NCI-H748 (cell line): Measurements from ENCODE around the gene HAO2.
"Not testable (repeated sequence)": the region's sequence is repeated elsewhere in the genome, so short reads cannot be mapped to it uniquely, and the experiment has no call there.

Source experiments
- DNase-seq: peaks from one replicate; lab custom pipeline; 2025; ENCODE audit not compliant: unreplicated experiment; lab: John Stamatoyannopoulos, UW

Gene HAO2

GRCh38 chr1:119368554-119368953 is at the start of gene HAO2:
HAO2 (plus strand) TSS chr1:119368785; CDS start chr1:119381086, 12,301 bp downstream.
- no peak for DNase-seq

- no peak for DNase-seq
Observed at GRCh38 chr1:119320100-119320499, 48.5 kb upstream of the HAO2 start.

GRCh38 chr1:119321666-119322419 is 46.7 kb upstream of the HAO2 start:
- DNase-seq, result no peak

- DNase-seq, result no peak
Observed at GRCh38 chr1:119323216-119323982, 45.2 kb upstream of the HAO2 start.

GRCh38 chr1:119324198-119324597 is 44.4 kb upstream of the HAO2 start:
- DNase-seq, result no peak

DNA sequence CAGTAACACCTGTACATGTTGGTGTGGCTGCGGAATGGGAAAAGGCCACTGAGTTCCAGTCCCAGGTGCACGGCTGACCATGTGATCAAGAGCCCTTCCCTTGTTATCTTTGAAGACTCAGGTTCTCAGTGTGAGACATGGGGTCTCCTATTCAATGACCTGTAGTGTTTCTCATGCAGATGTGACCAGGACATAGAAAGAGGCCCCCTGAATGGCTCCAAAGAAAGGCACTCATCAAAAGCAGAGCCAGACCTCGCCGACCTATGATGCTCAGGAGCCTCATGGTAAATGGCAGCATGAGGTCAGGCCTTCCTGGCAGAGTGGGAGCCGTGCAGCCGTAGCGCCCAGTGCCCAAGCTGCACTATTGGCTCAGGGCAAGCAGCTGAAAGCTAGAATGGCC is 42.3 kb upstream of the HAO2 start:
- no peak for DNase-seq

DNA sequence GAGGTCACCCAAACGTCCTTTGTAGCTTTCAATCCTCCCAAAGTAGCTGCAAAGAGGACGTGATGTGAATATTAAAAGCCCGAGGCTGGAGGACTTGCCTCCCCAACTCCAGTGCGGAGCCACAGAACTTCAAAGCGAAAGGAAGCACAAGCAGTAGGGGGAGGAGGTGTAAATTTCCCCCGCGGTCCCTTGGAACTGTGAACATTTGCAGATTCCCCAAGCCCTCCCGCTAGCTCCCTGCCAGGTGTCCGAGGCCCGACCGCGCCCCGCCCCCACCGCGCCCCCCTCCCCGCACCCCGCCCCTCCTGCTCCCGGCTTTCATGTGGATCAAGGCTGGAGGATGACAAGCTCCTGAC is 41.5 kb upstream of the HAO2 start:
- no peak for DNase-seq

- DNase-seq, result peak; percentile 73
Observed at GRCh38 chr1:119327450-119328155, 41.0 kb upstream of the HAO2 start.

- DNase-seq, result no peak
Observed at GRCh38 chr1:119329541-119330461, 38.8 kb upstream of the HAO2 start.

DNA sequence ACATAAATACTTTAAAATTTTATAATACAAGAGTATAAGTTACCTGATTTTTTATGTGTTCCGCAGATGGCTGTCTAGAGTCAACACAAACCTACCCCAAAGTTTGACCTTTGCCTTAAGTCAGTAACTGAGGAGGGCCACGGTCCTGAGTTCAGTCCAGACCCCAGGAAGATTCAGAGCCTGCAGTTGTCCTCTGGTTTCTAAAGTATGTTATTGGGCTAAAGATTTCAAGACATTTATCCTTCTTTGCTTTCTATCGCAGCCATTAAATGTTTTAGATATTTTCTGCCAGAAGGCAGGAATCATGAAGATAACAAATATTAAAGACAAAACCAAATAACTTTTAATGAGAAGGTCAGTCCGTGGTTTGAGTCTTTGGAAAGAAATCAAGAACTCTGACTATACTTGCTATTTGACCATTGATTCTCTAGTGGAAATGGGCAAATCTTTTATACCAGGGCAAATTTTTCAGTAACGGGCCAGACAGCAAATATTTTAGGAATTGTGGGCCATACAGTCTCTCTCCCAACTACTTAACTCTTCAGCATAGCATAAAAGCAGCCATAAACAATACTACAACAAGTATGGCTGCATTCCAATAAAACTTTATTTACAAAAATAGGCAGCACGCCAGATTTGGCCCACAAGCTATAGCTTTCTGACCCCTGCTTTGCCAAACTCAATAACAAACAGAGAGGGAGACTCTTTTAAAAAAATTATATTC is 38.0 kb upstream of the HAO2 start:
- no peak for DNase-seq

GRCh38 chr1:119331190-119331515 is 37.4 kb upstream of the HAO2 start:
- no peak for DNase-seq

- DNase-seq, result no peak
Observed at GRCh38 chr1:119331915-119332314, 36.7 kb upstream of the HAO2 start.

GRCh38 chr1:119332622-119333021 is 36.0 kb upstream of the HAO2 start:
- no peak for DNase-seq

DNA sequence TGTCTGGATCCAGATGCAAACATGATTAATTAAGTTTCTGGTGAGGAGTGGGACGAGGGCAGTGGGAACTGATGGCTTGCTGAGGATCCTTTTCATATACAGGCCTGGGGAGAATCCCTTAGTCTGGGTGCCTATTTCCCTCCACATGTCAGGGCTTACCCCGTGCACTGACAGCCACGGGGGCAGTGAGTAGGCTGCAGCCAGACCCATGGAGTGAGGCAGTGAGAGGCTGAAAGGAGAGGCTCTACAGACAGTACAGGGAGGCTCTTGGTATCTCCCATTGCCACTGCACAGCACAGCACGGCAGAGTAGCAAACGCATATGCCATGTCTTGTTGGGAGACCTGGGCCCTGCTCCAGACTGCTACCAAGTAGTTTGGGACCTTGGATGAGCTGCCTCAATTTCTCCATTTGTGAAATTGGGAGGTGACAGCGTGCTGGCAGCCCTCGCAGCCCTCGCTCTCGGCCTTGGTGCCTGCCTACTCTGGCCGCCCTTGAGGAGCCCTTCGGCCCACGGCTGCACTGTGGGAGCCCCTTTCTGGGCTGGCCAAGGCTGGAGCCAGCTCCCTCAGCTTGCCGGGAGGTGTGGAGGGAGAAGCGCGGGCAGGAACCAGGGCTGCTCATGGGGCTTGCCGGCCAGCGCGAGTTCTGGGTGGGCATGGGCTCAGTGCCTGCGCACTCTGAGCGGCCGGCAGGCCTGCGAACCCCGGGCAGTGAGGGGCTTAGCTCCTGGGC is 35.3 kb upstream of the HAO2 start:
- no peak for DNase-seq

- not testable (repeated sequence) for DNase-seq
Observed at GRCh38 chr1:119333897-119334250, 34.7 kb upstream of the HAO2 start.

DNA sequence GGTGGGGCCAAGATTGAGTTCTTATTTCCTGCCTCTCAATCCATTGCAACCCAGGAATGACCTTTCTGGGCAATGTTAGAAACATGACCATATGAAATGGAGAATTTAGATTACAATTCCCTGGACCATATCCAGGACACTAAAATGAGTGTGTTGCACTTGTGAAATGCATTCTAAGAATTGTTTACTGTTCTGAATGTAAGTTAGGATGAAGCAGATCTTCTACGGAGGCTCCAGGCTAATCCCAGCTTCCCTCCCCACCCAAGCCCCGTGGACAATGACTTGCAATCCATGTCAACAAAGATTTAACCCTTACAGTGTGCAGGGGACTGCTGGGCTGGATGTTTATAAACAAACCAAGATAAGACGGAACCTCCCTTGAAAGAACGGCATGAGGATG is 31.7 kb upstream of the HAO2 start:
- no peak for DNase-seq

- DNase-seq, result no peak
Observed at GRCh38 chr1:119338004-119338403, 30.6 kb upstream of the HAO2 start.

DNA sequence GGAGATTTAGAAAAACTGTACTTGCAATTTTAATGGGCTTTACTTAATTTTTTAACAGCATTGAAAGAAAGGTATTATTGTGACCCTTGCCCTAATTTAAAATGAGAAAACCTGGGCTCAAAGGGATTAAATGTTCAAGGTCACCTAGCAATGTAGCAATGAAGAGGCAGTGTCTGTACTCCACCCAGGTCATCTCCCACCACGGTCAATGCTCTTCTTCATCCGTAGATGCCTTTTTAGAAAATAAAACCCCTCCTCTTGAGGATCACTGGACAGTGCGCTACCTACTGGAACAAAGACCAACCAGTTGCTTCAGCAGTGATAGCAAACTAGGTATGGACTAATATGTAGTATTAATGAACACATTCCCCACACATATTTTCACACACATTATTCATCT is 29.8 kb upstream of the HAO2 start:
- no peak for DNase-seq

DNA sequence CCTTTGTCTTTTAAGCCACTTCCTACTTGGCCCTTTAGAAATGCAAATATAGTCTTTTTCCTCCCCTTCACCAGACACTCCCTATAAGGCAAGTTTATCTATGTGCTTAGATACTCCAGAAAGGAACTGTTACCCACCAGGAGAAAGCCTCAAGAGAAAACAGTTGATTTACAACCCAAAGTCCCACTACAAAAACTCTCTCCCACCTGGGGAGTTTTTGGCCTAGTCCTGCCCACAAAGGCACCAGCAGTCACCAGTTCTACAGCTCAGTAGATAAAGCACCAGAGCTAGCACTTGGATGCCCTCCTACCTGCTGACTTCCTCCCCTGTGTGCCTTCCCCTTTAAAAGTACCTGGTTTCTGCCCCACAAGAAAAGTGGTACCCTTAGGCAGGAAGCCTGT is 27.7 kb upstream of the HAO2 start:
- DNase-seq, result no peak
